Effector CD8-positive, alpha-beta T cell (primary cell): ENCODE data around the gene INHBB.
"Not testable (repeated sequence)": the region's sequence is repeated elsewhere in the genome, so short reads cannot be mapped to it uniquely, and the experiment has no call there.

ENCODE experiments used
- DNase-seq: peaks from one replicate; lab custom pipeline; 2025; lab: John Stamatoyannopoulos, UW

The INHBB gene

GRCh38 chr2:120316071-120316470 is 29.9 kb upstream of the INHBB start:
- no peak for DNase-seq

GRCh38 chr2:120316528-120317179 is 29.3 kb upstream of the INHBB start:
- DNase-seq, result no peak

- no peak for DNase-seq
These were observed 28.8 kb upstream of the INHBB start for GRCh38 chr2:120317180-120317533.

- DNase-seq, result no peak
These were observed 28.0 kb upstream of the INHBB start for GRCh38 chr2:120317916-120318315.

- no peak for DNase-seq
These were observed 27.3 kb upstream of the INHBB start for GRCh38 chr2:120318626-120319025.

GRCh38 chr2:120319123-120319522 is 26.8 kb upstream of the INHBB start:
- no peak for DNase-seq

- DNase-seq, result no peak
These were observed 26.1 kb upstream of the INHBB start for GRCh38 chr2:120319686-120320317.

GRCh38 chr2:120320318-120320851 is 25.6 kb upstream of the INHBB start:
- no peak for DNase-seq

GRCh38 chr2:120320887-120321556 is 24.9 kb upstream of the INHBB start:
- not testable (repeated sequence) for DNase-seq

GRCh38 chr2:120321721-120322284 is 24.1 kb upstream of the INHBB start:
- no peak for DNase-seq

- DNase-seq, result no peak
These were observed 23.6 kb upstream of the INHBB start for GRCh38 chr2:120322329-120322728.

- DNase-seq, result no peak
These were observed 22.7 kb upstream of the INHBB start for GRCh38 chr2:120323214-120323613.

- DNase-seq, result no peak
These were observed 22.0 kb upstream of the INHBB start for GRCh38 chr2:120323807-120324399.

- no peak for DNase-seq
These were observed 21.0 kb upstream of the INHBB start for GRCh38 chr2:120324933-120325332.

- no peak for DNase-seq
These were observed 19.9 kb upstream of the INHBB start for GRCh38 chr2:120326066-120326465.

- no peak for DNase-seq
These were observed 14.8 kb upstream of the INHBB start for GRCh38 chr2:120330946-120331822.

- DNase-seq, result no peak
These were observed 14.0 kb upstream of the INHBB start for GRCh38 chr2:120331903-120332302.

- no peak for DNase-seq
These were observed 13.6 kb upstream of the INHBB start for GRCh38 chr2:120332384-120332783.

GRCh38 chr2:120334068-120334467 is 11.9 kb upstream of the INHBB start:
- no peak for DNase-seq

- no peak for DNase-seq
These were observed 9.2 kb upstream of the INHBB start for GRCh38 chr2:120336749-120337148.

- no peak for DNase-seq
These were observed 7.9 kb upstream of the INHBB start for GRCh38 chr2:120338015-120338414.
